Stimulated activated CD8-positive, alpha-beta memory T cell treated with anti-CD3 and anti-CD28 coated beads, Interleukin-15, amount 100 ng/mL, for 4 hours (primary cell): ENCODE data around the gene MPPED2.

Experiments
- DNase-seq, 2 donors: peaks; one replicate each; pipeline ENCODE4 v3.0.0-alpha.2; 2020; ENCODE audit warnings: low read depth in 2 of 2

MPPED2 gene

DNA sequence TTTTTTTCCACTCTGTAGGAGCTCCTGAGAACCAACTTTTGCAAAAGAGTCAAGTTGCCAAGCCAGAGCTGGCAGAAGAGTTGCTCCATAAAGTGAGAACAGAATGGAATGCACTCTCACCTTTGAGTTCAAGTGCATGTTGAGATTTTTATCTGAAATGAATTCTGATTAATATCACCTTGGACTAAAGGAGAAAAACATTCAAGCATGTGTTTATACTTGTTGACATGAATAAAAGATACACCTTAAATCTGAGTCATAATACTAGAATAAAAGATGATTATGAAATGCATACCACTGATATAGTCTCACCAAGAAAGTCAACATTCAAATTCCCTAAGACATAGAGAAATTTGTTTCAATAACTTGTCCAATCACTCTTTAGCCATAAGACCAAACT lies 225.4 kb downstream of the MPPED2 start:
- no peak for DNase-seq
